Stimulated activated naive B cell treated with anti-CD40 and anti-IgM and Interleukin-4, amounts not matched to agents 10 μg/mL and 1 μg/mL and 100 μg/mL, for 72 hours (primary cell): ENCODE measurements around the gene RFC5.

Experiments
- ATAC-seq, 2 donors: fragments of 150-1000 bp; cut with Tn5 transposase; replicated peaks; 2 replicates each; pipeline ENCODE4 v1.10.0; 2021; ENCODE audit warnings: moderate library complexity in 1 of 2
- DNase-seq: peaks from one replicate; pipeline ENCODE4 v3.0.0; 2021
- H3K27ac Mint-ChIP-seq: one replicate; pipeline ENCODE4 v1.8.0; 2022; ENCODE audit warnings: mild to moderate bottlenecking, mixed read lengths
- H3K27me3 Mint-ChIP-seq, 2 donors: one replicate each; pipeline ENCODE4 v1.8.0; 2022; ENCODE audit warnings: mixed read lengths in 2 of 2
- H3K36me3 Mint-ChIP-seq, 2 donors: one replicate each; pipeline ENCODE4 v1.8.0; 2022; ENCODE audit warnings: mixed read lengths in 2 of 2, mild to moderate bottlenecking in 1 of 2
- H3K4me1 Mint-ChIP-seq, 2 donors: one replicate each; pipeline ENCODE4 v1.8.0; 2022; ENCODE audit warnings: mixed read lengths in 2 of 2, mild to moderate bottlenecking in 1 of 2
- H3K4me3 Mint-ChIP-seq, 2 donors: one replicate each; pipeline ENCODE4 v1.8.0; 2022; ENCODE audit warnings: mild to moderate bottlenecking in 2 of 2, mixed read lengths in 2 of 2, moderate library complexity in 1 of 2
- H3K9me3 Mint-ChIP-seq, 2 donors: one replicate each; pipeline ENCODE4 v1.8.0; 2022; ENCODE audit warnings: mixed read lengths in 2 of 2, mild to moderate bottlenecking in 1 of 2

RFC5 gene

GRCh38 chr12:118050972-118051910 is 34.7 kb downstream of the RFC5 start:
- DNase-seq (no peak), ATAC-seq (no peak)
- Mint-ChIP-seq H3K27me3 (no peaks in the 10 kb centered on the region), H3K9me3 (peaks cover 0 to 2% of the 10 kb centered on the region in 2 donors), H3K4me3 (no peak overlapping the region), H3K4me1 (peaks cover 16 to 33% of the 10 kb centered on the region in 2 donors), H3K27ac (no peak overlapping the region), H3K36me3 (peaks cover 45 to 55% of the 10 kb centered on the region in 2 donors)

DNA sequence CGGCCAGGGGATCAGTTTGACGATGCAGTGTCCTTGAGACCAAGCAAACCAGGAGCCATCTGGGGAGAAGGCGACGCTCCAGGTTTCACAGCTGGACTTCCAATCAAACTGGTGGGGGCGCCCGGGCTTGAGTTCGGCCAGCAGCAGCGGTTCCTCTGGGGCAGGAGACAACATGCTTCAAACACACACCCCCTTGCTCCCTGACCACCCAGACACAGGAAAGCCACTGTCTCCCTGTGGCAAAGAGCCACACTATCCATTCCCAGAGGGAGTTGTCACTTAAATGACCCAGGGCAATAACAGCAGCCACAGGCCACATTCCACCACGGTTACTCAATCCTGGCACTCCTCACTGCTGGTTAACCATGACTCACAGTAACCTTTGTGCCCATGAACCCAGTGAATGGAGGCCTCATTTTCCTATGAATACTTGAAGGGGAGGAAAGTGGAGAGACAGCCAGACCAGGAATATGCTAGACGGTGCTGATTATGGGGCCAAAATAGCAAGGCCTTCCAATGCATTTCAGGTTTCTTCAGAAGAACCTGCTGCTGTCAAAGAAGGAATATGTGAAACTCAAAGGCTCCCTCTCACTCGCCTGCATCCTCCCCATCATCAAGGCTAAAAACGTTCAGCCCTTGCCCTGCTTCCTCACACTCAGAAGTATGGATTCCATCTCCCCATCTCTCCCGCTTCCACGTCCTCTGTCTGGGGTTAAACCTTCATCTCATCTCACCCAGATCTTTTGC is 36.0 kb downstream of the RFC5 start:
- DNase-seq: no peak
- H3K27ac Mint-ChIP-seq: peak overlapping the region; percentile 47
- no peak overlapping the region for H3K4me3 Mint-ChIP-seq

GRCh38 chr12:118053071-118053985 is 36.8 kb downstream of the RFC5 start:
- H3K9me3 Mint-ChIP-seq: peaks cover 0 to 2% of the 10 kb centered on the region in 2 donors
- peaks cover 17 to 39% of the 10 kb centered on the region in 2 donors for H3K4me1 Mint-ChIP-seq
- no peak overlapping the region for H3K4me3 Mint-ChIP-seq
- DNase-seq (no peak), ATAC-seq (no peak)
- no peak overlapping the region for H3K27ac Mint-ChIP-seq
- peaks cover 42 to 55% of the 10 kb centered on the region in 2 donors for H3K36me3 Mint-ChIP-seq
- H3K27me3 Mint-ChIP-seq: no peaks in the 10 kb centered on the region

More for the DNA sequence above, 36.0 kb downstream of the RFC5 start:
- Mint-ChIP-seq H3K27me3 (no peaks in the 10 kb centered on the region), H3K4me1 (peaks cover 17 to 35% of the 10 kb centered on the region in 2 donors), H3K9me3 (peaks cover 0 to 2% of the 10 kb centered on the region in 2 donors), H3K36me3 (peaks cover 44 to 55% of the 10 kb centered on the region in 2 donors)
- ATAC-seq: no peak

DNA sequence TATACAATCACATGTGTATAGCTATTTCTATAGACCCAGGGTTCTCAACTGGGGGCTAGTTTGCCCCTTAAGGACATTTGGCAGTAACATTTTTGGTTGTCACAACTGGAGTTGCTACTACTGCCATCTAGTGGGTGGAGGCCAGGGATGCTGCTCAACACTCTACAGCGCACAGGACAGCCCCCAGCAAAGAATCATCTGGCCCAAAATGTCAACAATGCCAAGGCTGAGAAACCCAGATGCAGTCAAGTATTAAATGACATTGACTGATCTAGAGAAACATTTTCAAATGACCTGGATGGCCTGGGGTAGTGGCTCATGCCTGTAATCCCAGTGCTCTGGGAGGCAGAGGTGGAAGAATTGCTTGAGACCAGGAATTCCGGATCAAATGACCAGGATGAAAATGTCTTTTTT is 38.6 kb downstream of the RFC5 start:
- peak overlapping the region; percentile 10 for H3K27ac Mint-ChIP-seq
- DNase-seq (peak; percentile 62), ATAC-seq (peak; percentile 92)
- no peaks in the 10 kb centered on the region for H3K27me3 Mint-ChIP-seq
- H3K4me3 Mint-ChIP-seq: no peak overlapping the region
- peaks cover 0 to 2% of the 10 kb centered on the region in 2 donors for H3K9me3 Mint-ChIP-seq
- peaks cover 24 to 48% of the 10 kb centered on the region in 2 donors for H3K4me1 Mint-ChIP-seq
- peaks cover 40 to 49% of the 10 kb centered on the region in 2 donors for H3K36me3 Mint-ChIP-seq

GRCh38 chr12:118055865-118056773 is 39.6 kb downstream of the RFC5 start:
- Mint-ChIP-seq H3K27ac (peak overlapping the region; percentile 63), H3K36me3 (peaks cover 34 to 42% of the 10 kb centered on the region in 2 donors), H3K27me3 (no peaks in the 10 kb centered on the region), H3K9me3 (peaks cover 0 to 2% of the 10 kb centered on the region in 2 donors), H3K4me3 (no peak overlapping the region), H3K4me1 (peaks cover 26 to 50% of the 10 kb centered on the region in 2 donors)
- no peak for DNase-seq
- ATAC-seq: no peak

GRCh38 chr12:118058227-118058626 is 41.7 kb downstream of the RFC5 start:
- no peak for ATAC-seq
- no peak for DNase-seq
- Mint-ChIP-seq H3K27me3 (no peaks in the 10 kb centered on the region), H3K27ac (no peak overlapping the region), H3K4me1 (peaks cover 25 to 49% of the 10 kb centered on the region in 2 donors), H3K9me3 (peaks cover 0 to 2% of the 10 kb centered on the region in 2 donors), H3K36me3 (peaks cover 24 to 28% of the 10 kb centered on the region in 2 donors), H3K4me3 (no peak overlapping the region)

GRCh38 chr12:118058881-118059280 is 42.4 kb downstream of the RFC5 start:
- DNase-seq: no peak
- peaks cover 0 to 2% of the 10 kb centered on the region in 2 donors for H3K9me3 Mint-ChIP-seq
- no peaks in the 10 kb centered on the region for H3K27me3 Mint-ChIP-seq
- peaks cover 21 to 26% of the 10 kb centered on the region in 2 donors for H3K36me3 Mint-ChIP-seq
- peak overlapping the region in 1 of 2 donors; percentile 86 for H3K4me3 Mint-ChIP-seq
- no peak for ATAC-seq
- no peak overlapping the region for H3K27ac Mint-ChIP-seq
- H3K4me1 Mint-ChIP-seq: peaks cover 22 to 48% of the 10 kb centered on the region in 2 donors

DNA sequence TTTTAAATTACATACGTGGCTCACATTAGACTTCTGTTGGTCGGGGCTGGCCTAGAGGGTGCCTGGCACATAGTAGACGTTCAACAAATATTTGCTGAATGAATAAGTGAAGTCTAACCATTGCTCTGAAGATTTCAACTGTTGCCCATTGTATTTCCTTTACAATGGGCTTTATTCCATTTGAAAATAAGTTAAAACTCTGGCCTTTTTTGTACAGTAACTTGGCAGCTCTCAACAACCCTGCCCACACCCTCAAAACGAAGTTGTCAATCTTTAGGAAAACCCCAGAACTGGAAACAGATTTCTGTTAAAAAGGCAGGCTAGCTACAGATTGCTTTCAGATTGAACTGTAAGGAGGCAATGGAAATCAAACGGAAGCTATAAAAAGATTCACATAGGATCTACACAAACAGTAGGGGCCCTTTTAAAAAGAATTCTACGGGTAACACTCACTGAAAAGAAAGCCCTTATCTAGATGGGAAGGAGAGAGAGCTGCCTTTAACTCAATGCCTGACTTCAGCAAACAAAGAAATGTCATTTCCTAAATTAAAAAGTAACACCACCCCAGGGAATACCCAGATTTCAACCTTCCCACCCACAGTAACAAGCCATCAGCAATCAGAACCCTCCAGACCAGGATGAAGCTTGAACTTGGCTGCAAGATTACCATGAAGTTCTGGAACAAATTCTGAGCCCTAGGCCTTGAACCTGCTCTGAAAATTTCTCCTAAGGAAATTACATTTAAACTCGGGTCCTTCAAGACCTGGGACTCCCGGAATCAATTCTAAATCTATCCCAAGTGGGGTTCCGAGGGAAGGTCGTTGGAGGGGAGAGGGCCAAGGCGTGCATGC is 43.1 kb downstream of the RFC5 start:
- peaks cover 0 to 2% of the 10 kb centered on the region in 2 donors for H3K9me3 Mint-ChIP-seq
- H3K4me3 Mint-ChIP-seq: peak overlapping the region; percentile 84 to 86
- ATAC-seq (peak in 1 of 2 donors; percentile 18), DNase-seq (no peak)
- H3K4me1 Mint-ChIP-seq: peaks cover 27 to 55% of the 10 kb centered on the region in 2 donors
- H3K27me3 Mint-ChIP-seq: no peaks in the 10 kb centered on the region
- peak overlapping the region; percentile 93 for H3K27ac Mint-ChIP-seq
- H3K36me3 Mint-ChIP-seq: peaks cover 24 to 30% of the 10 kb centered on the region in 2 donors

- Mint-ChIP-seq H3K36me3 (peaks cover 23 to 29% of the 10 kb centered on the region in 2 donors), H3K4me1 (peaks cover 29 to 64% of the 10 kb centered on the region in 2 donors), H3K27ac (peak overlapping the region; percentile 93), H3K4me3 (peak overlapping the region; percentile 84 to 86), H3K9me3 (peaks cover 0 to 2% of the 10 kb centered on the region in 2 donors), H3K27me3 (no peaks in the 10 kb centered on the region)
- DNase-seq (peak; percentile 26), ATAC-seq (peak; percentile 36 to 37)
Observed at GRCh38 chr12:118060301-118061010, 44.0 kb downstream of the RFC5 start.

- H3K27ac Mint-ChIP-seq: peak within 1 kb of the TSS; percentile 93
- peaks cover 30 to 65% of the 10 kb centered on the region in 2 donors for H3K4me1 Mint-ChIP-seq
- H3K4me3 Mint-ChIP-seq: peak within 1 kb of the TSS; percentile 91 to 92
- DNase-seq (peak; percentile 35), ATAC-seq (peak; percentile 32 to 44)
- peaks cover 18 to 23% of the 10 kb centered on the region in 2 donors for H3K36me3 Mint-ChIP-seq
- no peaks in the 10 kb centered on the region for H3K9me3 Mint-ChIP-seq
- no peaks in the 10 kb centered on the region for H3K27me3 Mint-ChIP-seq
Observed at GRCh38 chr12:118061011-118061872, 44.7 kb downstream of the RFC5 start, which contains the start of gene WSB2. Gene WSB2 (minus strand): TSS chr12:118061179. CDS start chr12:118061048, 131 bp downstream.
